H54 (cell line): ENCODE results near the gene EFHC1.

ENCODE experiments used
- DNase-seq: peaks from one replicate; pipeline ENCODE4 v3.0.0; 2011; ENCODE audit warnings: low spot score, mixed read lengths; ENCODE audit not compliant: insufficient read length
- FAIRE-seq: peaks from 3 replicates; lab custom pipeline; 2011; peaks lifted over from hg19 to GRCh38; lab: Jason Lieb, UNC
- POLR2A ChIP-seq: IDR thresholded peaks from 2 replicates; pipeline ENCODE4 v1.6.1; 2011; ENCODE audit warnings: low read depth, mild to moderate bottlenecking, low read length

Gene EFHC1

DNA sequence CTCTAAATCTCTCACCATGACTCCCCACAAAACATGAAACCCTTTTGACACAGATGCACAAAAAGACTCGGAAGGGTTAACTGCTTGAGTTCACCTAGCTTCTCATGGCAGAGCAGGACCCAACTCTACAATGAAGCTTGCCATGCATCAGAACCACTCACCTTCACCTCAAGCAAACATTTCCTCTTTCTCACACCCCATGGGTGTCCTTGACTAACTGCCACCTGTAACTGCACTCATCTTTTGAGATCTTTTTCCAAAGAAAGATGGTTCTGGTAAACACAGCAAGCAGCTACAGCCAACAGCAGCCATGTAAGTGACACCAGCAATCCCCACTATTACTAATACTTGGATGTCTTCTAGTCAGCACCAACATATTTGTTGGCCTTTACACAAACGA is 76.5 kb downstream of the EFHC1 start:
- no peak for TF ChIP-seq POLR2A
- FAIRE-seq (no peak), DNase-seq (no peak)

DNA sequence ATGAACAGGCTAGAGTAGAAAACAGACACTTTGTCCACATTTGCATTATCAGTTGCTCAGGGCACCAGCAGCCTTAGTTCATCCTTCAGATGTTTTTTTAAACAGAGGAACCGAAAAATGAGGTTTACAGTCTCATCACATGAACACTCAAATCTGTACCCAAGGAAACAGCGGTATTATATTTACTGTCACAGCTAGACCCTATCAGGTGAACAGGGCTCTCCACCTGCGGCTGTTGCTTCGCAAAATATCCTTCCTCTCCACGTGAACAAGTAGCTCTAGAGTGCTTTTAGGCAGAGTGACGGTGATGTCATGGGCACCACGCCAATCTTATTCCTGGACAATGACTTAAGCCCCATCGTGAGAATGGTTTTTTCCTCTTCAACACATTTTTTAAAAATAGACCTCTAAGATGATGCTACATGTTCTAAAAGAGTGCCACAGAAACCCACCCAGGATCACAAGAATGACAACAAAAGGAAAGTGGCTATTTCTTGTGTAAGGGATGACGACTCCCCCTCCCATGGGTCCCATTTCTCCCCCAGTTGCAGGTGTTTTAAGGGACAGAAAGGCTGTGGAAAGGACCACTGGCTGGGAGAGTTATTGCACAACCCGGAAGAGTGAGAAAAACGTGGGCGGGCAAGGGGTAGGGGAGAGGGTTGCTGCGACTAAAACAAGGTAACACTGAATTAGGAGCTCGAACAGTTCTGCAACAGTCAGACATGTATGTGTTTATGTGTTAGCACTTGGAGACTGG is 77.7 kb downstream of the EFHC1 start:
- no peak for DNase-seq
- no peak for TF ChIP-seq POLR2A
- FAIRE-seq, result no peak

DNA sequence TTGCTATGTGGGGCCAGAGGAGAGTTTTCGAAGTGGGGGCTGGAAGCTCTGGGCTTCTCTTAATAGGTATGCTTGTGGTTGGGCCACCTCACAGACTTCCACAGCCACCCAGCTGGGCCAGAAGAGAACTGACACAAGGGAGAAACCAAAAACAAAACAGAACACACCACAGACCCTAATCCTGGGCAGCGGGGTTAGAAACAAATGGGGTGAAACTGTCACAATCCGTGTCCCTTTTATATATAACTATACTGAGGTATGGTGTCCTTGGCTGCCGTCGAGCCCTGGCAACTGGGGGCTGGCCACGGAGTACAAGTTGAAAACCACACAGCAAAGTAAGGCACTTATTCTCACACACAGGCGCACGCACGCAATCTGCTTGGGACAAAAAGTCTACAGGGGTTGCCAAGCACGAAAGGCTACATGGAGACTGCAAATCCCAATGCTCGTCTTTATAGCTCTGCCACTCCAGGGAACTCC is 78.4 kb downstream of the EFHC1 start:
- DNase-seq (no peak), FAIRE-seq (no peak)
- TF ChIP-seq POLR2A, result no peak

DNA sequence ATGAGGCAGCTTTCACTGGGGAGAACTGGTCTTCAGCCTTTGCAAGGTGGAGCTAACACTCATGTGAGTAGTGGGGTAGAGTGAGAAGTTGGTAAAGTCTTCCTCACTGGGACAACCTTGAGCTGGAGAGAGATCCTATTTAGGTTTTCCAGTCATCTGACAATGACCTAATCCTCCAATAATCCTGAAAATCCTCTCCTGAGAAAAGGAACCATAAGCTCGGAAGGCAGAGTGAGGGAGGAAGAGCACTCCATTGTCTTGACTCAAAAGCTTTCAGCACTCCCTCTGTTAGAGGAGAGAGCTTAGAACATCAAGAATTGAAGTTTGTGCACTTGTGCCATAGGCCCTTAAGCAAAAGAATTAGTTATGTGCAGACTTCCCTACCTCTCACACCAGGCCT is 78.9 kb downstream of the EFHC1 start:
- TF ChIP-seq POLR2A, result no peak
- FAIRE-seq, result no peak

DNA sequence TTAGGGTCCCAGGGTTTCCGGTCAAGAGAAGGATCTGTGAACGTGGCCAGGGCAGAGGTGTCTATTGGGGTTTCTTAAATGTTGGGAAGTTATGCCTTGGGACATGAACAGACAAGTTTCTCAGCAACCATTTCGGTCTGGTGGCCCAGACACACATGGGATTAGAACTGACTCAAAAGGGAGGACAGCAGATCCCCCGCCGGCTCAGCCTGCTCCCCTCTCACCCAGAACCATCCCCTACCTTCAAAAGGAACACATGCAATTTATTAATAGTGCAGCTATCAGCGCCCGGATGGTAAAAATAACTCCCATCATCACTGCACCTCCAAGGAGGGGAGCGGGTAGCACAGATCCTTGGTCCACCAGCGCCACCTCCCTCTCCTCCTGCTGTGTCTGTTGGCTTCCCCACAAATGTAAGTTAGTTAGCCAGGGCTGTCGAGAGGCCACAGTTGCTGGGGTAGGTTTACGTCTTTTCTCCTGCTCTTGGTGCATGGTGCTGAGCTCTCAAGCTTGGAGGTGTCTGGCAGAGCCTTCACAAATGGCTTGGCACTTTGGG is 79.6 kb downstream of the EFHC1 start:
- DNase-seq (no peak), FAIRE-seq (no peak)
- TF ChIP-seq POLR2A, result no peak

More for the DNA sequence above, 78.9 kb downstream of the EFHC1 start:
- DNase-seq, result no peak

DNA sequence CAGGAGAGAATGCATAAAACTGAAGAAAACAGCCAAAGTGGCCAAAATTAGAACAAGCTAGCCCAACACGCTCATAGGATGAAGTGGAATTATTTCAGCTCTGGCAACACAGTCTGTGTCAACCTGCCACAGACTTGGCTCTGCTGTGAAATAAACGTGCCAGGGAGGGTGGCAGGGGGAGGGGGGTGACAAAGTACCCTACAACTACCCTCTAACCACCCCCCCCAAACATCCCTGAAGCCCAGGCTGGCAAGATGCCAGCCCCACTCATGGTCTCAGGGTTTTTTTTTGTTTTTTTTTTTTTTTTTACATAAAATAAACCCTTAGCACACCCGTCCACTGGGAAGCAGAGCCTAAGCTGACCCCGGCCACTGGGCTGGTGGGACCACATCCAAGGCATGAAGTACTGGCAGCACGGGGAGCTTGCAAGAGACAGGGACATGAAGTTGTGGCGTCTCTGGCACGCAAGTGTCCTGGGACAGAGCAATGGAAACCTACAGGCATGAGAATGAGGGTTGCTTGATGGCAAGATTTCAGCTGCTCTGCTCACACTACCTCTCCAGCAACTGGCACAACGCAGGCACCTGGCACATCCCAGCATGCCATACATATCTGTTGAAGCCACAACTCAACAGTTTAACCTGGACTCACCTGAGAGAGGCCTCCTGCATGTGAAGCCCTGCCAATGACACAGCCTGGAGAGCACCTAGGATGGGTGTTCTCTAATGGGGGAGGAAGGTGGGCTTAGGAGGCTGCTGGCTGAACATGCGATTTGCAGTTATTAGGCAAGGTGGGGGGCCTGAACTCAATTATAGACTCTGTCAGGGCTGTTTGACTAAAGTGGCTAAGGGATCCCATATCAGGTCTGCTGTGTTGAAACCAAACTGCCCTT is 80.3 kb downstream of the EFHC1 start:
- FAIRE-seq, result no peak
- TF ChIP-seq POLR2A, result no peak

DNA sequence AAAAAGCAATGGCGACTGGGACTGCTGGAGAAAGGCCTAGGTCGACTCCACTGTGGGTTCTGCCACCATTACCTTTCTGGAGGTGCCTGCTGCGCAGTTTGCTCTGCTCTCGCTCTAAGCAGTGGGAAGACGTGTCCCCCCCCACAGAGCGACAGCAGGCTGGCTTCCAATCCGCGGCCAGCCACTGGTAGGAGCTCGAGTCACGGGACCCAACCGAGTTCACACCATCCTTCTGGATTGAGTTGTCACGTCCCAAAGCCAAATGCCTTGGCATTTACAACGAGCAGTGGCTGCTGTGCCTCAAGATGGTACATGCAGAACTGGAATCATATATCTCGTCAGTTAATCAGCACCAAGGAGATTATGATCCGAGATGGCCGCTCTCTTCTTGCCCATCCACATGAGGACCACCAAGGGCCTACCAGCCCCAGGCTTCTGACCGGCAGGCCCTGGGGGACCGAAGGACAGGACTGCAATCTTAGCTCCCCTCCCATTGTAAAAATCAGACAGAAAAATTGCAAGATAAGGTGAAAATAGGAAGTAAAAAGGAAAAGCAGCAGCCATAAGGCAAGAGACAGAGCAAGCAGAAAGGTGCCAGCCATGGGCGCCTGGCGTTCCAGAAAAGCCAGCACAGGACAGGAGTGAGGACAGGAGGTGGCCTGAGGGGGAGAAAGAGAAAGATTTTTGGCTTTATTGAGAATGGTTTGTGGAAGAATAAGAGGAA is 82.3 kb downstream of the EFHC1 start:
- no peak for TF ChIP-seq POLR2A
- DNase-seq (no peak), FAIRE-seq (no peak)

More for the DNA sequence above, 80.3 kb downstream of the EFHC1 start:
- no peak for DNase-seq

DNA sequence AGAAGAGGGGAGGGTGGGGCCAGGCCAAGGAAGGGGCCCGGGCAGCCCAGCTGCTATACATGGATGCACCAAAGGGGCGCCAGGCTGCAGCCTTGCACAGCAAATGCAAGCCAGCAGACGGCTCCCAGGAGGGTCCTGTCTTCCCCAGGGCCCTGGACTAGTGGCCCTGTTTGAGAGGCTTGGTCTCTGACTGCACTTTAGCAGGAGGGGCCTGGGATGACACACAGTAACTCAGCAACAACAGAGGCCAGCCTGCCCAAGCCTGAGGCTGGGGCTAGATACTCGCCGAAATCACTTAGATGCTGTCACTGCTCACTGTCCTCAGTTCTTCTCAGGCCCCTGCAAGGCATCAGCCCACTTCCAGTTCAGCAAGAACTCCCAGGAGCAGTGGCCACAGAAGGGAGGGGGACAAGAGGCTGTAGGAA is 83.2 kb downstream of the EFHC1 start:
- FAIRE-seq (no peak), DNase-seq (no peak)
- TF ChIP-seq POLR2A, result no peak

DNA sequence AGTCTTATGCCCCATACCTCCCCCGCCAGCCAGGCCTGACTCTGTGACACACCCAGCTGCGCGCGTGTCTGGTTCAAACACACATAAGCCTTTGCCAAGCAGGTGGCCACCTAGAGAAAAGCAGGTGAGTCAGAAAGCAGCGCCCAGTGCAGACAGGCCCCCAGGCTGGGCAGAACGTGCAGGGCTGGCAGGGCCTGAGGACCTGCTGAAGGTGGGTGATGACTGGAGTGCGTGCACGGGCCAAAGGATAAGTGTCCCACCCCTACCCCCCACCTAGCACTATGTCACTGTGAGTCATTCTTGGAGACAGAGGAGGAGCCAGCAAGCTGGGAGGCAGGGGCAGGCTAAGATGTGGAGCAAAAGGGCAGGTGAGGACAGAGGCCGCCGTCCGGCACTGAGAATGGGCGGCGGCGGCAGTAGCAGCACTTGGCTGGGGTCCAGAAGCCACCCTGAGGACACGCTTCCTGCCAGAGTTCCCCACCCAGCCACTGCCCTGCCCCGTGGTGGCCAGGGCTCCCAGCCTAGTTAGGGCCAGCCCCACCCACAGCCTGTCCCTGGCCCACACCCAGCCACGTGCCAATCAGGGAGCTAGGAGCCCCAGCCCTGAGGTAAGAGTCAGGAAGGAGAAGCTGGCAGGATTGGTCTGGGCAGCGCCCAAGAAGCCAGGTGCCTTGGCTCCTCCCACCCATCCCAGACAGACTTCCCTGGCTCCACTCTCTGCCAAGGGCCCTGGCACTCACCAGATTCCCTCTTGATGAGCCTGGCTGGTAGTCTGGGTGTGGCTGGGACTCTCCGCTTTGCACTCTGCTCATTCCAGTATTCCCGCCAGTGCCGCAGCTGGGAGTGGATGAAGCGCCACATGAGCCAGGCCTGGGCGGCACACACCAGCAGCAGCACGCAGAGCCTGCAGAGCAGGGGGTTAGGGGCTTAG is 84.0 kb downstream of the EFHC1 start:
- FAIRE-seq (peak; percentile 57), DNase-seq (peak; percentile 91)
- peak; percentile 44; the same call in 1 of the 2 replicates for TF ChIP-seq POLR2A

DNA sequence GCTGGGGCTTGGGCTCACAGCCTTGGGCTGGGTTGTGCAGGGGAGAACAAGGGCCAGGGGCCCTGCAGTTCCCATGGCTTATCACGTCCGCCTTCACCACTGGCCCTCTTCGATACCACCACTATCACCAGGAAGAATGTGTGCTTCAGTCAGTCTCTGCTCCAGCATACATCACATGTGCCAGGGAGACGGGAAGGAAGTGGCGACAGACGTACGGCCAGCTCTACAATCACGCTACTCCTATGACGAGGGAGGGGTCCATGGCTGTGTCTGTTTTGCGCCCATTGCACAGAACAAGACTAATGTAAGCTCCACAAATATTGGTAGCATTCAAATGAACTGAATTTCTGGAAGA is 84.6 kb downstream of the EFHC1 start:
- DNase-seq (no peak), FAIRE-seq (no peak)
- no peak for TF ChIP-seq POLR2A

DNA sequence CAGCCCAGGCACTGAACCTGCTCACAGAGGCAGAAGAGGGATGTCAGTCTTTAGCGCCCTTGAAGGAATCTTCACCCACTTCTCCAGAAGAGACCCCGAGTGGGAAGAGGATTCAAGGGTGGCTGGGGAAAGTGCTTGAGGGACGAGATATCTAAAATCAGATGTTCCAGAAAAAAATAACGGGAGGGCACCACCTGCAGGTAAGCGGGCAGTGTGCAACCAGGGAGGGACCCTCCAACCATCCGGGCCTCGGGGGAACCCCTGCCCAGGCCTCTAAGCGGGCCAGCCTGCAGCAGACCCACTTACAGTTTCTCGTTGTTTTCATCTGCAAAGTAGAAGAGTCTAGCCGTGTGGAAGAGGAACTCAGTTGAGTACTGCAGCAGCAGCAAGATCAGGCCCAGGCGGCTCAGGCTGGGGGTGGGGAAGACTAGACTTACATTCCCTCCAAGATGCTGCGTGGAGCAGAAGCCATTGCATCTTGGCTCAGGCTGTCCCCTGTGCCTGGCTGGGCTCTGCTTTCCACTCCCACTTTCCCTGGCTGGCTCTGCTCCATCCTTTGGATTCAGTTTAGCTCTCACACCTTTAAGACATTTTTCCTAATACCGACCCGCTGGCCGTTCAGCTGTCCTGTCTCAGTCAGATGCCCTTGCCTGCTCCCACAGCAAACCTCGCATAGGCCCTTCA is 85.7 kb downstream of the EFHC1 start:
- no peak for TF ChIP-seq POLR2A
- DNase-seq, result no peak
- FAIRE-seq, result no peak

DNA sequence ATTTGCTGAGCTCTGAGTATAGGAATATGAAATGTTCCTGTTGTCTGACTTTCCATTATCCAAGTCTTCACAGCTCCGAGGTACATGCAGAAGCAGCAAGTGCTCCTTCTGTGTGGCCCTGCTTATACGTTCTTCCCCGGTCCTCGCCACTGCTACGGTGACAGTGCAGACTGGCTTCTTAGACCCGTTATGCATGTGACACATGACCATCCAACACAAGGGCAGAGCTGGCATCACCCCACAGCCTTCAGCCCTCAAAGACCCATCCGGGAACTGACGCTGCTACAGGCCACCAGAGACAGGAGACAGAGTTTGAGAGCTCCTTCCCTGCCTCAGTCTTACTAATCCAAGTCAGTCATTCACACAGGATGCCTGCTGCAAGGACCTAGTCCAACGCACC is 86.3 kb downstream of the EFHC1 start:
- DNase-seq (no peak), FAIRE-seq (no peak)
- no peak for TF ChIP-seq POLR2A
